A673 (cell line): ENCODE results near the gene WDR17.

ENCODE experiments used
- EZH2 ChIP-seq: fragments of 200-600 bp; sonication (generic); IDR thresholded peaks from 2 replicates; pipeline ENCODE4 v1.6.1; 2017; ENCODE audit warnings: borderline replicate concordance, low read depth, mild to moderate bottlenecking, mixed read lengths, antibody characterized with exemption, low read length; ENCODE audit not compliant: poor library complexity, severe bottlenecking
- TF ChIP-seq, protein P1 (sequence below): fragments of 300-800, 200-600 bp; sonication (generic); conservative IDR thresholded peaks from 2 replicates; pipeline ENCODE4 v1.5.1; 2017; ENCODE audit warnings: low read depth, mild to moderate bottlenecking, antibody characterized with exemption, low read length, moderate library complexity, mixed read lengths

DNA sequence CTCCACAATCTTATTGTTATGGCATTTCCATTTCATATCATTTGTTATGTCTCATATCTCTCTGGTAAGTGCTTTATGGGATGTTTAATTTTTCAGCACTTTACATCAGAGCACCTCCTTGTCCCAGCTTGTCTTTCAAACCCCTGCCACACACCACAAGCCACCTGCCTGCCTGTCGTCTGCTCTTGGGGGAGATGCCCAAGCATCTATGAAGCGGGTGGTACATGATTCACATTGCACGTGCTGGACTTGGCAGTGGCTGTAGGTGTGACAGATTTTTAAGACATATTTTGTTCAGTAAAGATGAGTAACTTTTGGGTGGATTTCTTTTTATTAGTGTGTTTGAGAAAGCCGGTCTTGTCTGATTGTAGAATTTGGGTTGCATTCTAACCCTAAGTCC lies 143.9 kb downstream of the WDR17 start:
- TF ChIP-seq, protein P1, sequence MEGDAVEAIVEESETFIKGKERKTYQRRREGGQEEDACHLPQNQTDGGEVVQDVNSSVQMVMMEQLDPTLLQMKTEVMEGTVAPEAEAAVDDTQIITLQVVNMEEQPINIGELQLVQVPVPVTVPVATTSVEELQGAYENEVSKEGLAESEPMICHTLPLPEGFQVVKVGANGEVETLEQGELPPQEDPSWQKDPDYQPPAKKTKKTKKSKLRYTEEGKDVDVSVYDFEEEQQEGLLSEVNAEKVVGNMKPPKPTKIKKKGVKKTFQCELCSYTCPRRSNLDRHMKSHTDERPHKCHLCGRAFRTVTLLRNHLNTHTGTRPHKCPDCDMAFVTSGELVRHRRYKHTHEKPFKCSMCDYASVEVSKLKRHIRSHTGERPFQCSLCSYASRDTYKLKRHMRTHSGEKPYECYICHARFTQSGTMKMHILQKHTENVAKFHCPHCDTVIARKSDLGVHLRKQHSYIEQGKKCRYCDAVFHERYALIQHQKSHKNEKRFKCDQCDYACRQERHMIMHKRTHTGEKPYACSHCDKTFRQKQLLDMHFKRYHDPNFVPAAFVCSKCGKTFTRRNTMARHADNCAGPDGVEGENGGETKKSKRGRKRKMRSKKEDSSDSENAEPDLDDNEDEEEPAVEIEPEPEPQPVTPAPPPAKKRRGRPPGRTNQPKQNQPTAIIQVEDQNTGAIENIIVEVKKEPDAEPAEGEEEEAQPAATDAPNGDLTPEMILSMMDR = no peak
- TF ChIP-seq EZH2 = no peak
